GM23338 (cell line): Measurements from ENCODE around the gene SH3D19. TPM values are rescaled to one million over a fixed set of nuclear protein-coding genes. Genes with fewer than 3 reads are reported as not detected.
A peak's percentile ranks its signal among the peaks of the same experiment; 100 is the strongest.

Source experiments
- ATAC-seq: fragments of 200-7000 bp; cut with Tn5 transposase; 3 replicates; pipeline ENCODE4 v1.9.1; 2020
- DNase-seq: peaks from one replicate; pipeline ENCODE4 v3.0.0-alpha.2; 2015; ENCODE audit warnings: low spot score
- H2AFZ ChIP-seq: fragments of 200-600 bp; sonication (generic); 2 replicates; pipeline ENCODE4 v1.8.0; 2016; ENCODE audit warnings: antibody characterized with exemption, mild to moderate bottlenecking, moderate library complexity
- H3F3A ChIP-seq: fragments of 200-600 bp; sonication (generic); replicated peaks from 2 replicates; pipeline ENCODE4 v1.8.0; 2017; ENCODE audit warnings: antibody characterized with exemption, mixed run types, low read depth
- H3K27ac ChIP-seq: fragments of 200-600 bp; sonication (generic); 2 replicates; pipeline ENCODE4 v1.6.1; 2016; ENCODE audit warnings: low read depth
- H3K27me3 ChIP-seq: fragments of 200-600 bp; sonication (generic); 2 replicates; pipeline ENCODE4 v1.8.0; 2016; ENCODE audit warnings: mild to moderate bottlenecking, mixed run types, moderate library complexity; ENCODE audit not compliant: insufficient read depth
- H3K36me3 ChIP-seq: fragments of 200-600 bp; sonication (generic); 2 replicates; pipeline ENCODE4 v1.8.0; 2016; ENCODE audit warnings: mild to moderate bottlenecking; ENCODE audit not compliant: insufficient read depth
- H3K4me1 ChIP-seq: fragments of 200-600 bp; sonication (generic); 2 replicates; pipeline ENCODE4 v1.8.0; 2016; ENCODE audit warnings: mild to moderate bottlenecking, moderate library complexity; ENCODE audit not compliant: insufficient read depth
- H3K4me2 ChIP-seq: fragments of 200-600 bp; sonication (generic); 2 replicates; pipeline ENCODE4 v1.7.1; 2017; ENCODE audit warnings: mixed run types
- H3K4me3 ChIP-seq: fragments of 200-600 bp; sonication (generic); 2 replicates; pipeline ENCODE4 v1.6.1; 2016; ENCODE audit warnings: mixed run types
- H3K79me2 ChIP-seq: fragments of 200-600 bp; sonication (generic); replicated peaks from 2 replicates; pipeline ENCODE4 v1.8.0; 2017; ENCODE audit warnings: mild to moderate bottlenecking; ENCODE audit not compliant: insufficient read depth
- H3K9me2 ChIP-seq: fragments of 200-600 bp; sonication (generic); 2 replicates; pipeline ENCODE4 v1.8.0; 2017; ENCODE audit not compliant: insufficient read depth
- H4K20me1 ChIP-seq: fragments of 200-600 bp; sonication (generic); replicated peaks from 2 replicates; pipeline ENCODE4 v1.8.0; 2017; ENCODE audit warnings: mild to moderate bottlenecking; ENCODE audit not compliant: insufficient read depth
- H3K27ac Mint-ChIP-seq: 2 replicates; pipeline ENCODE4 v1.8.0; 2020; ENCODE audit warnings: inconsistent platforms, mild to moderate bottlenecking, moderate library complexity, mixed read lengths
- H3K27me3 Mint-ChIP-seq: 3 replicates; pipeline ENCODE4 v1.8.0; 2022; ENCODE audit warnings: low read depth, mild to moderate bottlenecking, moderate library complexity, mixed read lengths, inconsistent platforms; ENCODE audit not compliant: insufficient read depth, poor library complexity
- H3K36me3 Mint-ChIP-seq: 3 replicates; pipeline ENCODE4 v1.8.0; 2021; ENCODE audit warnings: low read depth, mild to moderate bottlenecking, inconsistent platforms, moderate library complexity, mixed read lengths
- H3K4me1 Mint-ChIP-seq: 3 replicates; pipeline ENCODE4 v1.8.0; 2020; ENCODE audit warnings: mild to moderate bottlenecking, inconsistent platforms, mixed read lengths
- H3K4me3 Mint-ChIP-seq: 3 replicates; pipeline ENCODE4 v1.8.0; 2021; ENCODE audit warnings: moderate library complexity, mild to moderate bottlenecking, inconsistent platforms, mixed read lengths
- H3K9me3 Mint-ChIP-seq: 3 replicates; pipeline ENCODE4 v1.8.0; 2020; ENCODE audit warnings: moderate library complexity, mild to moderate bottlenecking, inconsistent platforms, mixed read lengths
- CREB1 ChIP-seq: fragments of 250-450 bp; sonication (Bioruptor Pico); IDR thresholded peaks from 2 replicates; pipeline ENCODE4 v1.5.0; 2020; ENCODE audit warnings: low read depth, mild to moderate bottlenecking, moderate library complexity
- EZH2 ChIP-seq: fragments of 200-600 bp; sonication (generic); IDR thresholded peaks from one replicate; pipeline ENCODE4 v1.8.0; 2017; ENCODE audit warnings: antibody characterized with exemption, mild to moderate bottlenecking, low read depth; ENCODE audit not compliant: unreplicated experiment
- EZH2phosphoT487 ChIP-seq: fragments of 200-600 bp; sonication (generic); IDR thresholded peaks from one replicate; pipeline ENCODE4 v1.8.1; 2018; ENCODE audit warnings: antibody characterized with exemption; ENCODE audit not compliant: unreplicated experiment
- JUNB ChIP-seq: IDR thresholded peaks from one replicate; pipeline ENCODE4 v1.6.1; 2016; ENCODE audit warnings: antibody characterized with exemption; ENCODE audit not compliant: unreplicated experiment
- NANOG ChIP-seq: IDR thresholded peaks from 2 replicates; pipeline ENCODE4 v1.6.1; 2016; ENCODE audit warnings: antibody characterized with exemption, borderline replicate concordance
- POLR2AphosphoS5 ChIP-seq: IDR thresholded peaks from 2 replicates; pipeline ENCODE4 v1.6.1; 2016; ENCODE audit warnings: antibody characterized with exemption, low read depth
- STAT1 ChIP-seq: IDR thresholded peaks from one replicate; pipeline ENCODE4 v1.6.1; 2016; ENCODE audit warnings: antibody characterized with exemption; ENCODE audit not compliant: unreplicated experiment
- ZNF114 ChIP-seq: fragments of 250-450 bp; sonication (Bioruptor Pico); IDR thresholded peaks from 2 replicates; pipeline ENCODE4 v1.5.0; 2020; ENCODE audit warnings: mild to moderate bottlenecking, moderate library complexity
- ZNF331 ChIP-seq: fragments of 250-450 bp; sonication (Bioruptor Pico); IDR thresholded peaks from 2 replicates; pipeline ENCODE4 v1.5.0; 2020; ENCODE audit warnings: low read depth, mild to moderate bottlenecking, moderate library complexity
- polyA plus RNA-seq: library from polyadenylated mRNA; unstranded; fragments of >200 nt; fragmentation: Nextera tagmentation; extraction: Ambion mirVana; gene quantifications from 2 replicates; pipeline ENCODE4 v1.2.1, GENCODE V29; 2016
- total RNA-seq: library from RNA; depleted of rRNA; stranded (reverse); fragments of >200 nt; shearing (Covaris generic); gene quantifications from 2 replicates; pipeline ENCODE4 v1.2.3, GENCODE V29; 2014
- TF ChIP-seq, protein P1 (sequence below): fragments of 250-450 bp; sonication (Bioruptor Pico); IDR thresholded peaks from 2 replicates; pipeline ENCODE4 v1.5.0; 2020; ENCODE audit warnings: mild to moderate bottlenecking, moderate library complexity
- TF ChIP-seq, protein P2 (sequence below): IDR thresholded peaks from 2 replicates; pipeline ENCODE4 v1.6.1; 2016; ENCODE audit warnings: antibody characterized with exemption
- TF ChIP-seq, protein P3 (sequence below), 2 experiments: fragments of 200-600 bp in 1 of 2; sonication (generic) in 1 of 2; conservative IDR thresholded peaks; 2 replicates each; pipeline versions ENCODE4 v1.5.1 to v1.6.1; 2016 to 2017; ENCODE audit warnings: antibody characterized with exemption in 2 of 2, low read depth in 2 of 2, mild to moderate bottlenecking in 2 of 2, moderate library complexity in 1 of 2
- TF ChIP-seq, protein P4 (sequence below): IDR thresholded peaks from one replicate; pipeline ENCODE4 v1.6.1; 2018; ENCODE audit warnings: antibody characterized with exemption; ENCODE audit not compliant: unreplicated experiment

Gene SH3D19
- total and polyA plus RNA-seq, 2 experiments from 2014 or later: 25.3 to 57.4 TPM

DNA sequence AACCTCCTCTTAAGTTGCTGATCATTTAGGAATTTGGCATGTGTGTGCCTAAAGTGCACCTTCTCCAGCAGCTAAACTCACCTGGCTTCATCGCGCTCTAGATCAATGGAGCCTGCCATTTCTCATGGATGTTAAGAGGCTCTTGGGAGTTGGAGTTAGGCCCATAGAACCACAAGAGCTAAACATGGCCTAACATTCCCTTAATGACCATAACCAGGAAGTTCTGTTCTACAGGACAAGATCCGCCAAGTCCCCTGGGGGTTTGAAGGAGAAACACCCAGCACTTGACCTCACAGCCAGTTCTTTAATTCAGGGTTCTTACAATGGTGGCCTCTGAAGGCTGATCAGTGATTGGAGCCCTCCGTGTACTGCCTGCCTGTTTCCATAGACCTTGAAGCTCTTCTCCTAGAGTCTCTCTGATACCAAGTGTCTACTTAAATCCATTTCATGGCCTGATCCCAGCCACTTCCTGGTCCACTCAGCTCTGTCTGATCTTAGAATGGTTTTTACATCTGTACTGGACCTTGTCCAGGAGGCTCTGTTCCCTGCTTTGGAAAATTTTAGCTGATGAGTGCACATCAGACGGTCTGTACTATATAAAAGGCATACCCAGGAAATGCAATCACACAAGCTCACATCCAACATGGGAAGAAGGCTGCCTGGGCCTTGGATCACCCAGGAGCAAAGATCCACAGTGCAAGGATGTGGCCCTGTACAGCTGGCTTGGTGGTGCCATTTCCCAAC is 180.9 kb downstream of the SH3D19 start:
- TF ChIP-seq EZH2phosphoT487 (no peak), EZH2 (no peak), JUNB (no peak), NANOG (no peak), POLR2AphosphoS5 (no peak), ZNF114 (CRISPR knock-in tag) (no peak), STAT1 (no peak), ZNF331 (CRISPR knock-in tag) (no peak), CREB1 (CRISPR knock-in tag) (no peak)
- TF ChIP-seq, protein P1, sequence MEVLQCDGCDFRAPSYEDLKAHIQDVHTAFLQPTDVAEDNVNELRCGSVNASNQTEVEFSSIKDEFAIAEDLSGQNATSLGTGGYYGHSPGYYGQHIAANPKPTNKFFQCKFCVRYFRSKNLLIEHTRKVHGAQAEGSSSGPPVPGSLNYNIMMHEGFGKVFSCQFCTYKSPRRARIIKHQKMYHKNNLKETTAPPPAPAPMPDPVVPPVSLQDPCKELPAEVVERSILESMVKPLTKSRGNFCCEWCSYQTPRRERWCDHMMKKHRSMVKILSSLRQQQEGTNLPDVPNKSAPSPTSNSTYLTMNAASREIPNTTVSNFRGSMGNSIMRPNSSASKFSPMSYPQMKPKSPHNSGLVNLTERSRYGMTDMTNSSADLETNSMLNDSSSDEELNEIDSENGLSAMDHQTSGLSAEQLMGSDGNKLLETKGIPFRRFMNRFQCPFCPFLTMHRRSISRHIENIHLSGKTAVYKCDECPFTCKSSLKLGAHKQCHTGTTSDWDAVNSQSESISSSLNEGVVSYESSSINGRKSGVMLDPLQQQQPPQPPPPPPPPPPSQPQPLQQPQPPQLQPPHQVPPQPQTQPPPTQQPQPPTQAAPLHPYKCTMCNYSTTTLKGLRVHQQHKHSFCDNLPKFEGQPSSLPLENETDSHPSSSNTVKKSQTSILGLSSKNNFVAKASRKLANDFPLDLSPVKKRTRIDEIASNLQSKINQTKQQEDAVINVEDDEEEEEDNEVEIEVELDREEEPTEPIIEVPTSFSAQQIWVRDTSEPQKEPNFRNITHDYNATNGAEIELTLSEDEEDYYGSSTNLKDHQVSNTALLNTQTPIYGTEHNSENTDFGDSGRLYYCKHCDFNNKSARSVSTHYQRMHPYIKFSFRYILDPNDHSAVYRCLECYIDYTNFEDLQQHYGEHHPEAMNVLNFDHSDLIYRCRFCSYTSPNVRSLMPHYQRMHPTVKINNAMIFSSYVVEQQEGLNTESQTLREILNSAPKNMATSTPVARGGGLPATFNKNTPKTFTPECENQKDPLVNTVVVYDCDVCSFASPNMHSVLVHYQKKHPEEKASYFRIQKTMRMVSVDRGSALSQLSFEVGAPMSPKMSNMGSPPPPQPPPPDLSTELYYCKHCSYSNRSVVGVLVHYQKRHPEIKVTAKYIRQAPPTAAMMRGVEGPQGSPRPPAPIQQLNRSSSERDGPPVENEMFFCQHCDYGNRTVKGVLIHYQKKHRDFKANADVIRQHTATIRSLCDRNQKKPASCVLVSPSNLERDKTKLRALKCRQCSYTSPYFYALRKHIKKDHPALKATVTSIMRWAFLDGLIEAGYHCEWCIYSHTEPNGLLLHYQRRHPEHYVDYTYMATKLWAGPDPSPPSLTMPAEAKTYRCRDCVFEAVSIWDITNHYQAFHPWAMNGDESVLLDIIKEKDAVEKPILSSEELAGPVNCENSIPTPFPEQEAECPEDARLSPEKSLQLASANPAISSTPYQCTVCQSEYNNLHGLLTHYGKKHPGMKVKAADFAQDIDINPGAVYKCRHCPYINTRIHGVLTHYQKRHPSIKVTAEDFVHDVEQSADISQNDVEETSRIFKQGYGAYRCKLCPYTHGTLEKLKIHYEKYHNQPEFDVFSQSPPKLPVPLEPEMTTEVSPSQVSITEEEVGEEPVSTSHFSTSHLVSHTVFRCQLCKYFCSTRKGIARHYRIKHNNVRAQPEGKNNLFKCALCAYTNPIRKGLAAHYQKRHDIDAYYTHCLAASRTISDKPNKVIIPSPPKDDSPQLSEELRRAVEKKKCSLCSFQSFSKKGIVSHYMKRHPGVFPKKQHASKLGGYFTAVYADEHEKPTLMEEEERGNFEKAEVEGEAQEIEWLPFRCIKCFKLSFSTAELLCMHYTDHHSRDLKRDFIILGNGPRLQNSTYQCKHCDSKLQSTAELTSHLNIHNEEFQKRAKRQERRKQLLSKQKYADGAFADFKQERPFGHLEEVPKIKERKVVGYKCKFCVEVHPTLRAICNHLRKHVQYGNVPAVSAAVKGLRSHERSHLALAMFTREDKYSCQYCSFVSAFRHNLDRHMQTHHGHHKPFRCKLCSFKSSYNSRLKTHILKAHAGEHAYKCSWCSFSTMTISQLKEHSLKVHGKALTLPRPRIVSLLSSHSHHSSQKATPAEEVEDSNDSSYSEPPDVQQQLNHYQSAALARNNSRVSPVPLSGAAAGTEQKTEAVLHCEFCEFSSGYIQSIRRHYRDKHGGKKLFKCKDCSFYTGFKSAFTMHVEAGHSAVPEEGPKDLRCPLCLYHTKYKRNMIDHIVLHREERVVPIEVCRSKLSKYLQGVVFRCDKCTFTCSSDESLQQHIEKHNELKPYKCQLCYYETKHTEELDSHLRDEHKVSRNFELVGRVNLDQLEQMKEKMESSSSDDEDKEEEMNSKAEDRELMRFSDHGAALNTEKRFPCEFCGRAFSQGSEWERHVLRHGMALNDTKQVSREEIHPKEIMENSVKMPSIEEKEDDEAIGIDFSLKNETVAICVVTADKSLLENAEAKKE (CRISPR knock-in tag): no peak
- TF ChIP-seq, protein P2, sequence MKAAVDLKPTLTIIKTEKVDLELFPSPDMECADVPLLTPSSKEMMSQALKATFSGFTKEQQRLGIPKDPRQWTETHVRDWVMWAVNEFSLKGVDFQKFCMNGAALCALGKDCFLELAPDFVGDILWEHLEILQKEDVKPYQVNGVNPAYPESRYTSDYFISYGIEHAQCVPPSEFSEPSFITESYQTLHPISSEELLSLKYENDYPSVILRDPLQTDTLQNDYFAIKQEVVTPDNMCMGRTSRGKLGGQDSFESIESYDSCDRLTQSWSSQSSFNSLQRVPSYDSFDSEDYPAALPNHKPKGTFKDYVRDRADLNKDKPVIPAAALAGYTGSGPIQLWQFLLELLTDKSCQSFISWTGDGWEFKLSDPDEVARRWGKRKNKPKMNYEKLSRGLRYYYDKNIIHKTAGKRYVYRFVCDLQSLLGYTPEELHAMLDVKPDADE: no peak
- TF ChIP-seq, protein P3, sequence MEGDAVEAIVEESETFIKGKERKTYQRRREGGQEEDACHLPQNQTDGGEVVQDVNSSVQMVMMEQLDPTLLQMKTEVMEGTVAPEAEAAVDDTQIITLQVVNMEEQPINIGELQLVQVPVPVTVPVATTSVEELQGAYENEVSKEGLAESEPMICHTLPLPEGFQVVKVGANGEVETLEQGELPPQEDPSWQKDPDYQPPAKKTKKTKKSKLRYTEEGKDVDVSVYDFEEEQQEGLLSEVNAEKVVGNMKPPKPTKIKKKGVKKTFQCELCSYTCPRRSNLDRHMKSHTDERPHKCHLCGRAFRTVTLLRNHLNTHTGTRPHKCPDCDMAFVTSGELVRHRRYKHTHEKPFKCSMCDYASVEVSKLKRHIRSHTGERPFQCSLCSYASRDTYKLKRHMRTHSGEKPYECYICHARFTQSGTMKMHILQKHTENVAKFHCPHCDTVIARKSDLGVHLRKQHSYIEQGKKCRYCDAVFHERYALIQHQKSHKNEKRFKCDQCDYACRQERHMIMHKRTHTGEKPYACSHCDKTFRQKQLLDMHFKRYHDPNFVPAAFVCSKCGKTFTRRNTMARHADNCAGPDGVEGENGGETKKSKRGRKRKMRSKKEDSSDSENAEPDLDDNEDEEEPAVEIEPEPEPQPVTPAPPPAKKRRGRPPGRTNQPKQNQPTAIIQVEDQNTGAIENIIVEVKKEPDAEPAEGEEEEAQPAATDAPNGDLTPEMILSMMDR (conservative IDR thresholded peaks at IDR 0.05; ENCODE audit: low read depth in 2 of 2): no peak
- TF ChIP-seq, protein P4, sequence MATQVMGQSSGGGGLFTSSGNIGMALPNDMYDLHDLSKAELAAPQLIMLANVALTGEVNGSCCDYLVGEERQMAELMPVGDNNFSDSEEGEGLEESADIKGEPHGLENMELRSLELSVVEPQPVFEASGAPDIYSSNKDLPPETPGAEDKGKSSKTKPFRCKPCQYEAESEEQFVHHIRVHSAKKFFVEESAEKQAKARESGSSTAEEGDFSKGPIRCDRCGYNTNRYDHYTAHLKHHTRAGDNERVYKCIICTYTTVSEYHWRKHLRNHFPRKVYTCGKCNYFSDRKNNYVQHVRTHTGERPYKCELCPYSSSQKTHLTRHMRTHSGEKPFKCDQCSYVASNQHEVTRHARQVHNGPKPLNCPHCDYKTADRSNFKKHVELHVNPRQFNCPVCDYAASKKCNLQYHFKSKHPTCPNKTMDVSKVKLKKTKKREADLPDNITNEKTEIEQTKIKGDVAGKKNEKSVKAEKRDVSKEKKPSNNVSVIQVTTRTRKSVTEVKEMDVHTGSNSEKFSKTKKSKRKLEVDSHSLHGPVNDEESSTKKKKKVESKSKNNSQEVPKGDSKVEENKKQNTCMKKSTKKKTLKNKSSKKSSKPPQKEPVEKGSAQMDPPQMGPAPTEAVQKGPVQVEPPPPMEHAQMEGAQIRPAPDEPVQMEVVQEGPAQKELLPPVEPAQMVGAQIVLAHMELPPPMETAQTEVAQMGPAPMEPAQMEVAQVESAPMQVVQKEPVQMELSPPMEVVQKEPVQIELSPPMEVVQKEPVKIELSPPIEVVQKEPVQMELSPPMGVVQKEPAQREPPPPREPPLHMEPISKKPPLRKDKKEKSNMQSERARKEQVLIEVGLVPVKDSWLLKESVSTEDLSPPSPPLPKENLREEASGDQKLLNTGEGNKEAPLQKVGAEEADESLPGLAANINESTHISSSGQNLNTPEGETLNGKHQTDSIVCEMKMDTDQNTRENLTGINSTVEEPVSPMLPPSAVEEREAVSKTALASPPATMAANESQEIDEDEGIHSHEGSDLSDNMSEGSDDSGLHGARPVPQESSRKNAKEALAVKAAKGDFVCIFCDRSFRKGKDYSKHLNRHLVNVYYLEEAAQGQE: no peak
- Mint-ChIP-seq H3K4me1 (peaks cover 2% of the 10 kb centered on the region; the same call in 2 of the 3 replicates), H3K9me3 (no peaks in the 10 kb centered on the region), H3K27ac (peak overlapping the region; percentile 20; the same call in 1 of the 2 replicates), H3K27me3 (peaks cover 1% of the 10 kb centered on the region), H3K36me3 (peaks cover 39% of the 10 kb centered on the region), H3K4me3 (no peak overlapping the region)
- Histone ChIP-seq H3K9me2 (no peaks in the 10 kb centered on the region), H3K4me1 (peaks cover 8% of the 10 kb centered on the region; the same call in 1 of the 2 replicates), H3K36me3 (peaks cover 23% of the 10 kb centered on the region), H3K27ac (peak overlapping the region; percentile 53; the same call in 1 of the 2 replicates), H3F3A (no peaks in the 10 kb centered on the region), H3K27me3 (no peaks in the 10 kb centered on the region), H3K79me2 (no peaks in the 10 kb centered on the region), H3K4me2 (no peak overlapping the region), H2AFZ (no peak overlapping the region), H3K4me3 (no peak overlapping the region), H4K20me1 (no peaks in the 10 kb centered on the region)
- no peak for ATAC-seq
- DNase-seq: no peak
